ENCODE data around the gene MYNN.
A peak's percentile ranks its signal among the peaks of the same experiment; 100 is the strongest.
"Not testable (repeated sequence)": the region's sequence is repeated elsewhere in the genome, so short reads cannot be mapped to it uniquely, and the experiment has no call there.

Gene MYNN

DNA sequence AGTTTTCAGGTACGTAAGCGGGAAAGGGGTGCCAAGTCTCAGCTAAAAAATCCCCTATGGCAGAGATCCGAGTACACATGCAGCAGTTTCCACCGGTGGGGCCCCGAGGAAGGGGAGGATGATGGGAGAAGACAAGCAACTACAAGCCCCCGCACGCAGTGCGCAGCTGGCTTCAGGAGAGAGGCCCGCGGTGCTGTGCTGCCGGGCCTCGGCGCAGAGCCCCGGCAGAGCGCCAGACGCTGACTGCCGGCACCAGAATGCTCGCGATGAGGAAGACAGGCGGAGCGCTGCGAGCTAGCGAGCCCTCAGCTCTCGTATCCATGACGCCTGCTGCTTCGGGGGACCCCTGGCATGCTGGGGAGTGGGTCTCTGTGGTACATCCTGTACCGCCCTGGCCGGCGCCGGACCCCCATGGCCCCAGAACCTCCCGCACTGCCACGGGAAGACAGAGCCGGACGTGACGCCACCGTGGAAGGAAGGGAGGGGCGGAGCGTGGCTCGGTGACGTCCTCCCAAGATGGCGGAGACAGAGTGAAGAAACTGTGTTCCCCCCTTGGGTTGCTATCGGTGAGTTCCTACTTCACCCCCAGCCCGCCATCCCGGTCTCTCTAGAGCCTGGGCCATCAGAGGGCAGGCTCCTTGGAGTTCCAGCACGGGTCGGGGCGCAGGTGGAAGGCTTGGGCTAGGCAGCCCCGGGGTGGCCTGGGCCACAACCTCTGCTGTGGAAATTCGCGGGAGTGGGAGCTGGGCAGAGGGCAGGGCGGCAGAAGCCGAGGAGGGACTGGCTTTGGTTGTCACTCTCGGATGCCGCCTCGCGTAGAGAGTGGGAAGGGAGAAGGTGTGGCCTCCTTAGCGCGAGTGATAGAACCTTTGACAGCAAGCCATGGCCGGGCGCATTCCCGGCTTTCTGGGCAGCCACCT lies at the start of gene MYNN:
TSS of gene MYNN (plus strand) at position 500 of the 920 bp plus-strand sequence. CDS start 900 bp downstream, outside the sequence.
- peak; percentile 88 for DNase-seq

DNA sequence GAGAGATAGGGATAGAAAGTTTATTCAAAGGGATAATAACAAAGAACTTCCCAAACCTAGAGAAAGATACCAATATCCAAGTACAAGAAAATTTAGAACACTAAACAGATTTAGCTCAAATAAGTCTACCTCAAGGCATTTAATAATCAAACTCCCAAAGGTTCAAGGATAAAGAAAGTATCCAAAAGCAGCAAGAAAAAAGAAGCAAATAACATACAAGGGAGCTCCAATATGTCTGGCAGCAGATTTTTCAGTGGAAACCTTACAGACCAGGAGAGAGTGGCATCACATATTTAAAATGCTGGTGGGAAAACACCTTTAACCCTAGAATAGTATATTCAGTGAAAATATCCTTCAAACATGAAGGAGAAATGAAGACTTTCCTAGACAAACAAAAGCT lies 41.3 kb upstream of the MYNN start:
- not testable (repeated sequence) for DNase-seq

DNA sequence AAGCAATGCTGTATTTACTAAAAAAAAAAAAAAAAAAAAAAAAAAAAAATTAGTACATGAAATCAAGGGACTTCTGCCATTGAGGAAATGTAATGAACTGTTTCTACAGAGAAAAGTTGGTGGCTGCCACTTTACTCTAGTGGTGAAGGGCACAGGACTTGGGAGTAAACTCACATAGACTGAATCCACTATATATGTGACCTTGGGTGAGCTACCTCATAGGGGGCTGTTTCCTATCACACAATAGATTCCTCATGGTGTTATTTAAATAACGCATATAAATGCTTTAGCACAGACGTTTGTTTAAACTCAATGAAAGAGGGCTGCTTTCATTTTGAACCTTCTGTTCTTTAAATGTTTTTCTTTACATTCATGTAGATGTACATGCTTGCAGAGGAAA lies 34.1 kb upstream of the MYNN start:
- DNase-seq = no peak

GRCh38 chr3:169744366-169745054 lies 28.7 kb upstream of the MYNN start:
- DNase-seq = peak; percentile 6

GRCh38 chr3:169746924-169747323 lies 26.3 kb upstream of the MYNN start:
- peak; percentile 25 for DNase-seq

DNA sequence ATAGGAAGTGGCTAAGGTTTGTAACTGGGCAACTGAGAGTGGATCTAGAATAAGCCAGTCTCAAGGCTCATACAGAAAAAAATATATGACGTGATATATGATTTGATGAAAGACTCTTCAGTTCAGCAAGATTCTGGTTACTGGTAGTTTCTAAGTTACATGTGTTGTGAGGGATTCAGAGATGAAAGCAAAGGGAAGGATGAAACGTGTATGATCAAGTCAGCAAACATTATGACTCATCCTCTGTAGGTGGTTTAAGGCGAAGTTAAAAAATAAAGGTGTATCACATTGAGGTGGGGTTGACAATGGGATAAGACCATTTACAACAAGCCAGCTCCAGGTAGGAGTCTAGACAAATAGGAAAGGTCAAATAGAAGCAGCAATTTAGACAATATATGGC lies 24.5 kb upstream of the MYNN start:
- no peak for DNase-seq

GRCh38 chr3:169750665-169751064 lies 22.5 kb upstream of the MYNN start:
- no peak for DNase-seq

DNA sequence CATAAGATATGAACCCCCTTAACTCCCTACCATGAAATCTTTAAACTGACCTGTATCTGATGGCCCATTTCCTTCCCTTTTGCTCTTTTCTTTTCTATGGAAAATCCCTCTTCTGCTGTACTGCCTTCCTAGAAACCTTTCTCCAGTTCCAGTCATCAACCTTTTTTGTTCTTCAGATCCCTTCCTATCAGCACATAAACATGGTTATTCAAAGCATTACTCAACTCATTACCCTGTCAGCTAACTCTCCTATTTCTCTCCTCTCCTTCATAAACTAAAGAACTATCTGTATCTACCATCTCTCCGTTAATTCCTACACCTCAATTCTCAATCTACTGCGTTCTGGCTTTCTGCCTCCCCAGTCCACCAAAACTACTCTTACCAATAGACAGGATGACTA lies 21.3 kb upstream of the MYNN start:
- no peak for DNase-seq

DNA sequence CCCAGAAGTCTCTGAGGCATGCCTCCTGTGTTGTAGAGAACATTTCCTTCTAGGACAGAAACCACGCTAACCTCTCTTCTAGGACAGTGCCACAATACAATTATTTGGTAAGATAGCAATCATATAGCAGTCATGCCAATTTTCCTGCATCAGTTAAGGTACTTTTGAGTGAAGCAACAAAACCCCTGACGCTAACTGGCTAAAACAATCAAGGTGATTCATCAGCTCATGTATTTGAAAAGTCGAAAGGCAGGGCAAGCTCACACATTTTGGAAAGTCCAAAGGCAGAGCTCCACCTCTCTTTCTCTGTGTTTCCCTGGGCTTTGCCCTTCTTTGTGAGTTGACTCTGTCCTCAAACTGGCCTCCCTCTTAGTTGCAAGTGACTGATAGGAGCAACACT lies 18.5 kb upstream of the MYNN start:
- DNase-seq = no peak

DNA sequence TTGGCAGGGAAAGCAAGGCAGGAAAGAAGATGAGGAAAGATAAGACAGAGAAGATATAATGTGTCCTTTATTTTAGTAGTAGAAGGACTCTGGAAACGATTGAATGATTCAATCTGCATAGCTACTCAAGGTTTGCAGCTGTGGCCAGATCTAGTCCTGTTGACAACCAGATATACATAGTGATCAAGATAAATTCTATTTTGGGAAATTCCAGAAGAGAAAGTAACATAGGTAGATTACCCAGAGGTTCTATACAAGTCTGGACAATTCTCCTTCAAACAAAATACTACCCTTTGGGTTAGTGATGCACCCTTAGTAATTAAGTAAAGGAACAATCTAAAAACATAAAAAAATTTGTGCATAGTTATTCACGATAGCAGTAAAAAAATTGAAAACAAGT lies 17.7 kb upstream of the MYNN start:
- no peak for DNase-seq

- no peak for DNase-seq
These were observed 14.7 kb upstream of the MYNN start for GRCh38 chr3:169758359-169758994.

- DNase-seq = peak; percentile 68
These were observed 13.9 kb upstream of the MYNN start for GRCh38 chr3:169759256-169759655.

DNA sequence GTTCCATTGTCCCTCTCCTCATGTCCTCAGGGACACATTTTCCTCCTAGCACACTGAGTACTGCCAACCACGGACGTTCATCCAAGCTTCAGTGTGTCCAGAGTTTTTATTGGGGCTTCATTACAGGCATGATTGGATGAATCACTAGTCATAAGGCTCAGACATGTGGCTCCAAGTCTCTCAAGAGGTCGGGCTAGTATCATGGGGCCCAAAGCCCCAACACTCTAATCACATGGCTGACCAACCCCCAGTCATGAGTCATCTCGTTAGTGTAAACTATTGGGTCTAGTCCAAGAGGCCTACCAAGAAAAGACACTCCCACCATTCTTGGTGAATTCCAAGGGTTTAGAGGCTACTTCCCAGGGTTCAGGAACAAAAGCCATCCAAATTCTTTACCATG lies 12.7 kb upstream of the MYNN start:
- DNase-seq = peak; percentile 33

DNA sequence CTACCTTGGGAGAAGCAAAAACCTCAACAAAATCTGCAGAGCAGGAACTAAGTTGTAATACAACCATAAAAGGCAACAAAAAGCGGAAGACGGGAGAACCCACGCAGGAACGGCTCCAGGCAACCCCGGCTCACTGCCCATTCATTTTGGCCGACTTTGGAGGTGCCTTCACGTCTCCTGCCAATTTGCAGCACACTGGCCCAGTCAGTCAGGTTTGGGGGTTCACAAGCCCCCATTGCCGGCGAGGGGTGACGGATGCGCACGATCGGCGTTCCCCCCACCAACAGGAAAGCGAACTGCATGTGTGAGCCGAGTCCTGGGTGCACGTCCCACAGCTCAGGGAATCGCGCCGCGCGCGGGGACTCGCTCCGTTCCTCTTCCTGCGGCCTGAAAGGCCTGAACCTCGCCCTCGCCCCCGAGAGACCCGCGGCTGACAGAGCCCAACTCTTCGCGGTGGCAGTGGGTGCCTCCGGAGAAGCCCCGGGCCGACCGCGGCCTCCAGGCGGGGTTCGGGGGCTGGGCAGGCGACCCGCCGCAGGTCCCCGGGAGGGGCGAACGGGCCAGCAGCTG lies 8.8 kb upstream of the MYNN start:
- peak; percentile 87 for DNase-seq

DNA sequence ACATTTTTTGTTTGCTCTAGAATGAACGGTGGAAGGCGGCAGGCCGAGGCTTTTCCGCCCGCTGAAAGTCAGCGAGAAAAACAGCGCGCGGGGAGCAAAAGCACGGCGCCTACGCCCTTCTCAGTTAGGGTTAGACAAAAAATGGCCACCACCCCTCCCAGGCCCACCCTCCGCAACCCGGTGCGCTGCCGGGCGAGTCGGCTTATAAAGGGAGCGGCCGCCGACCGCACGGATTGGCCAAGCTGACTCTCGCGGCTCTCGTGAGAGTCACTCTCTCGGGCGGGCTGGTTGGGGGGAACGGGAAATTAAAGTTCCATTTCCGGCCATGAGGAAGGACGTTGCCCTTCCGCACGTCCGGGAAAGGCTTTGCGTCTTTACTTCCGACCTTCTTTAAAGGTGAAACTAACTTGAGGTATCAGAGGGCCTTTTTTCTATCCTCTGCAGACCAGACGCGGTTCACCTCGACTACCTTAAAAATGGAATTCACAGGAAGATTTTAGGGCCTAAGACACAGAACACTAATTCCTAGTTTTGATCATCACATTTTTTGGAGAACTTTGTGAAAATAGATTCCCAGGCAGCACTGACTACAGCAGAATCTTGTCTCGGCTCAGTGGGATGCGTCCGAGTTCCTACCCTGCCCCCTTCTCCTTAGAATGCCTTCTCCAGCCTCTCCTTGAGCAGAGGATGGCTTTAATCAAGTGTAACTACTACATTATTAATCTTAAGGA lies 8.1 kb upstream of the MYNN start, which contains the start of gene TERC:
TSS of gene TERC (minus strand) at position 179 of the 731 bp plus-strand sequence.
- peak; percentile 93 for DNase-seq

GRCh38 chr3:169769287-169770181 lies 3.7 kb upstream of the MYNN start, which contains the start of gene ACTRT3:
Gene ACTRT3, minus strand, starts transcription at chr3:169769561. Its CDS starts 41 bp downstream, at chr3:169769520.
- peak; percentile 48 for DNase-seq

DNA sequence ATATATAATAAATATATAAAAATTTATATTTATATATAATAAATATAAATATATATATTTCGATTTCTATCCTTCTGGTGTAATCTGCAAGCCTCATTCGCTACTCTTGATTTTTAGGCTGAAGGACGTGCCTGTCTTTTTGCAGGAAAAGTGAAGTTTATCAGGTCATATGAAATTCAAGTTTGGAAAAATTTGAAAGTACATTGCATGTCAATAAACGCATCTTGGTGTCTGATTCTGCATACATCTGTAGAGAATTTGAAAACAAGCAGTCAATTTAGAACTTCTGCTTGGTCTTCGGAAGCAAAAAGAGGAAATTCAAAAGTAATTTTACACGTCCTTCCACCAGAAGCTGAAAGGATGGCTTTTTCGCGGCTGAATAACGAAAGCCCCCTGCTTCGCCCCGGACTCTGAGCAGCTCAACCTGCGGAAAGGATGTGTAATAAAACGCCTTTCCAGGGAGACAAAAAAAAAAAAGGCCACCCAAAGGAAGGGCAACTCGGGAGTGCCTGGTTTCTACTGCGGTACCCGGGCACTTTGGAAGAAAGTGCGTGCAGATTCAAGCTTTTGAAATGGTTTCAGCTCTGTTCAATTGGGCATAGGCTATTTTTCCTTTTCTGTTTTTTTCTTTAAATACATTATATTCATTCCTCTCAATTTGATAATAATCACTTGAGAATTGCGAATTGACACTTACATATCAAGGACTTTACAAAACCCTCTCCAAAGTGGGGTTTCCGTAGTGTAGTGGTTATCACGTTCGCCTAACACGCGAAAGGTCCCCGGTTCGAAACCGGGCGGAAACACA lies 1.5 kb upstream of the MYNN start:
- DNase-seq = peak; percentile 85

- DNase-seq = peak; percentile 67
These were observed 795 bp upstream of the MYNN start for GRCh38 chr3:169772305-169772896.

GRCh38 chr3:169774186-169774585 lies 990 bp downstream of the MYNN start:
- no peak for DNase-seq

GRCh38 chr3:169777822-169778221 lies 4.6 kb downstream of the MYNN start:
- DNase-seq = no peak

Data from MV-4-11 (cell line).